ENCODE results near the gene PTH1R.

Gene PTH1R

GRCh38 chr3:46915297-46915822 is 37.8 kb downstream of the PTH1R start:
- no peak for TF ChIP-seq CTCF (IDR thresholded peaks at IDR 0.05; ENCODE audit: control extremely low read depth, extremely low read depth, low read depth, missing control alignments)
- no peak for DNase-seq (ENCODE audit: extremely low spot score)
- POLR2A ChIA-PET, result interaction anchor here (0.7 kb wide), 1 partner anchor 635 kb away, joined by 5 read pairs; no protein-coding TSS in a partner anchor
- CTCF ChIA-PET, result interaction anchor here (0.9 to 3.9 kb wide), 5 partner anchors 8 to 21 kb away, joined by 3 to 24 read pairs (median 5); no protein-coding TSS in a partner anchor

- no peak for TF ChIP-seq CTCF (IDR thresholded peaks at IDR 0.05; ENCODE audit: control extremely low read depth, extremely low read depth, low read depth, missing control alignments)
- ChIA-PET POLR2A (no interaction called here), CTCF (interaction anchor here (1.2 to 1.6 kb wide), 2 partner anchors 10 to 21 kb away, joined by 3 to 5 read pairs; no protein-coding TSS in a partner anchor)
- no peak for DNase-seq (ENCODE audit: extremely low spot score)
Observed at GRCh38 chr3:46916278-46916677, 38.8 kb downstream of the PTH1R start.

GRCh38 chr3:46916799-46917198 is 39.3 kb downstream of the PTH1R start:
- TF ChIP-seq CTCF (IDR thresholded peaks at IDR 0.05; ENCODE audit: control extremely low read depth, extremely low read depth, low read depth, missing control alignments), result no peak
- ChIA-PET CTCF (interaction anchor here (0.6 to 1.6 kb wide), 2 partner anchors 18 to 22 kb away, joined by 3 read pairs; no protein-coding TSS in a partner anchor), POLR2A (no interaction called here)

GRCh38 chr3:46917257-46917656 is 39.7 kb downstream of the PTH1R start:
- ChIA-PET POLR2A (no interaction called here), CTCF (interaction anchor here (0.6 to 3.8 kb wide), 3 partner anchors 8 to 22 kb away, joined by 3 to 21 read pairs (median 3); no protein-coding TSS in a partner anchor)
- TF ChIP-seq CTCF (IDR thresholded peaks at IDR 0.05; ENCODE audit: control extremely low read depth, extremely low read depth, low read depth, missing control alignments), result no peak
- DNase-seq (ENCODE audit: extremely low spot score), result no peak

More at GRCh38 chr3:46916799-46917198, 39.3 kb downstream of the PTH1R start:
- DNase-seq (ENCODE audit: extremely low spot score), result no peak

- CTCF ChIA-PET, result interaction anchor here (1.3 to 3.9 kb wide), 3 partner anchors 9 to 41 kb away, joined by 3 to 21 read pairs (median 16); no protein-coding TSS in a partner anchor
- TF ChIP-seq CTCF (IDR thresholded peaks at IDR 0.05; ENCODE audit: control extremely low read depth, extremely low read depth, low read depth, missing control alignments), result no peak
- POLR2A ChIA-PET, result no interaction called here
- no peak for DNase-seq (ENCODE audit: extremely low spot score)
Observed at GRCh38 chr3:46918202-46918601, 40.7 kb downstream of the PTH1R start.

GRCh38 chr3:46918634-46919033 is 41.1 kb downstream of the PTH1R start:
- ChIA-PET CTCF (interaction anchor here (1.3 to 3.9 kb wide), 4 partner anchors 9 to 52 kb away, joined by 3 to 21 read pairs (median 11); no protein-coding TSS in a partner anchor), POLR2A (no interaction called here)
- DNase-seq (ENCODE audit: extremely low spot score), result no peak
- no peak for TF ChIP-seq CTCF (IDR thresholded peaks at IDR 0.05; ENCODE audit: control extremely low read depth, extremely low read depth, low read depth, missing control alignments)

Measured in GM10248 (cell line).